ENCODE data around the gene WIPF1.
A peak's percentile ranks its signal among the peaks of the same experiment; 100 is the strongest.

The WIPF1 gene

DNA sequence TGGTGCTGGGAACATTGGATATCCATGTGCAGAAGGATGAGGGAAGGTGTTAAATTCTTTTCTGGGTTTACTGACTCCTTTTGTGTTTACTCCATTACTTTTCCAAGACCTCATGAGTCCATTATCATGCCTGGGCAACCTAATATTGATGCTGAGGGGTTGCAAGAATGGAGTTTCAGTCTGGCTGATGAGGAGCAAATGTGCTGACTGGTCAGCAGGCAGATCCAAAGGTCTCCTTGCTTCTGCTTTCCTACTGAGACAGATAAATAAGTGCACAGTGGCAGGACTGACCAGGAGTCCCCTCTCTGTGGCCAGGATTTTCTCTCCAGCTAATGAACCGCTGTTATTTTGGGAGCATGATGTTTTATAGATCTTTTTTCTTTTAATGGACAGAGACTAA, 43.6 kb upstream of the WIPF1 start:
- Histone ChIP-seq H3K27ac (ENCODE audit: low read length, poor library complexity, severe bottlenecking) (no peak overlapping the region), H2BK120ac (ENCODE audit: low read depth, low read length) (no peak overlapping the region), H3K4me1 (ENCODE audit: control insufficient read depth, insufficient read depth, low read depth, low read length) (no peaks in the 10 kb centered on the region), H3K4me3 (ENCODE audit: insufficient read depth in 1 of 2, low read depth in 1 of 2, low read length in 2 of 2) (no peak overlapping the region), H3K4ac (ENCODE audit: low read depth in 1 of 2, low read length in 2 of 2) (no peak overlapping the region), H2BK5ac (ENCODE audit: low read depth, low read length, poor library complexity, severe bottlenecking) (no peak overlapping the region), H3K79me1 (replicated peaks; ENCODE audit: low read length, poor library complexity, severe bottlenecking) (peaks cover 11% of the 10 kb centered on the region), H3K9me3 (ENCODE audit: control insufficient read depth, low read length) (no peaks in the 10 kb centered on the region), H4K8ac (ENCODE audit: low read length) (no peak overlapping the region), H2BK12ac (ENCODE audit: low read length in 2 of 2) (no peak overlapping the region), H2AFZ (ENCODE audit: low read depth, low read length) (no peak overlapping the region), H3K18ac (ENCODE audit: low read depth in 1 of 2, low read length in 2 of 2) (no peak overlapping the region), H2BK15ac (ENCODE audit: low read depth, poor library complexity, severe bottlenecking) (no peak overlapping the region), H3K9ac (ENCODE audit: low read length) (no peak overlapping the region), H3K4me2 (ENCODE audit: low read length, poor library complexity, severe bottlenecking) (no peak overlapping the region), H3K23ac (ENCODE audit: low read length in 2 of 2) (no peak overlapping the region), H3K27me3 (ENCODE audit: control insufficient read depth in 1 of 2, insufficient read depth in 1 of 2, low read length in 2 of 2) (no peaks in the 10 kb centered on the region), H4K91ac (ENCODE audit: low read length) (no peak overlapping the region), H3K14ac (ENCODE audit: low read length in 2 of 2) (no peak overlapping the region), H3K36me3 (ENCODE audit: control insufficient read depth in 1 of 2, insufficient read depth in 2 of 2, low read depth in 1 of 2, low read length in 2 of 2) (peaks cover 0 to 3% of the 10 kb centered on the region in 2 experiments), H2AK5ac (ENCODE audit: low read length, severe bottlenecking) (no peak overlapping the region)
- DNase-seq, result no peak
- WGBS, result no CpG with 5 or more reads among the region's 1 CpG

GRCh38 chr2:174636987-174637386, 39.4 kb upstream of the WIPF1 start:
- Histone ChIP-seq H3K9ac (ENCODE audit: low read length) (no peak overlapping the region), H4K91ac (ENCODE audit: low read length) (no peak overlapping the region), H3K36me3 (ENCODE audit: control insufficient read depth in 1 of 2, insufficient read depth in 2 of 2, low read depth in 1 of 2, low read length in 2 of 2) (peaks cover 2 to 3% of the 10 kb centered on the region in 2 experiments), H3K27ac (ENCODE audit: low read length, poor library complexity, severe bottlenecking) (no peak overlapping the region), H2AFZ (ENCODE audit: low read depth, low read length) (no peak overlapping the region), H2AK5ac (ENCODE audit: low read length, severe bottlenecking) (no peak overlapping the region), H3K9me3 (ENCODE audit: control insufficient read depth, low read length) (no peaks in the 10 kb centered on the region), H2BK5ac (ENCODE audit: low read depth, low read length, poor library complexity, severe bottlenecking) (no peak overlapping the region), H3K79me1 (replicated peaks; ENCODE audit: low read length, poor library complexity, severe bottlenecking) (peaks cover 15% of the 10 kb centered on the region), H3K23ac (ENCODE audit: low read length in 2 of 2) (no peak overlapping the region), H3K4me3 (ENCODE audit: insufficient read depth in 1 of 2, low read depth in 1 of 2, low read length in 2 of 2) (no peak overlapping the region), H2BK12ac (ENCODE audit: low read length in 2 of 2) (no peak overlapping the region), H2BK15ac (ENCODE audit: low read depth, poor library complexity, severe bottlenecking) (no peak overlapping the region), H2BK120ac (ENCODE audit: low read depth, low read length) (no peak overlapping the region), H3K4me2 (ENCODE audit: low read length, poor library complexity, severe bottlenecking) (no peak overlapping the region), H3K18ac (ENCODE audit: low read depth in 1 of 2, low read length in 2 of 2) (no peak overlapping the region), H3K4ac (ENCODE audit: low read depth in 1 of 2, low read length in 2 of 2) (no peak overlapping the region), H3K4me1 (ENCODE audit: control insufficient read depth, insufficient read depth, low read depth, low read length) (peaks cover 9% of the 10 kb centered on the region), H3K27me3 (ENCODE audit: control insufficient read depth in 1 of 2, insufficient read depth in 1 of 2, low read length in 2 of 2) (no peaks in the 10 kb centered on the region), H3K14ac (ENCODE audit: low read length in 2 of 2) (no peak overlapping the region), H4K8ac (ENCODE audit: low read length) (no peak overlapping the region)
- WGBS, result 96% methylated on average over 1 of the region's 1 CpG
- DNase-seq, result no peak

GRCh38 chr2:174635776-174636404, 38.3 kb upstream of the WIPF1 start:
- Histone ChIP-seq H3K27me3 (ENCODE audit: control insufficient read depth in 1 of 2, insufficient read depth in 1 of 2, low read length in 2 of 2) (no peaks in the 10 kb centered on the region), H3K4me3 (ENCODE audit: insufficient read depth in 1 of 2, low read depth in 1 of 2, low read length in 2 of 2) (no peak overlapping the region), H2AFZ (ENCODE audit: low read depth, low read length) (no peak overlapping the region), H2BK12ac (ENCODE audit: low read length in 2 of 2) (no peak overlapping the region), H3K36me3 (ENCODE audit: control insufficient read depth in 1 of 2, insufficient read depth in 2 of 2, low read depth in 1 of 2, low read length in 2 of 2) (peaks cover 0 to 2% of the 10 kb centered on the region in 2 experiments), H3K4me2 (ENCODE audit: low read length, poor library complexity, severe bottlenecking) (no peak overlapping the region), H3K23ac (ENCODE audit: low read length in 2 of 2) (no peak overlapping the region), H3K79me1 (replicated peaks; ENCODE audit: low read length, poor library complexity, severe bottlenecking) (peaks cover 11% of the 10 kb centered on the region), H3K9ac (ENCODE audit: low read length) (peak overlapping the region; percentile 46), H2BK15ac (ENCODE audit: low read depth, poor library complexity, severe bottlenecking) (no peak overlapping the region), H3K14ac (ENCODE audit: low read length in 2 of 2) (no peak overlapping the region), H3K4ac (ENCODE audit: low read depth in 1 of 2, low read length in 2 of 2) (no peak overlapping the region), H3K18ac (ENCODE audit: low read depth in 1 of 2, low read length in 2 of 2) (no peak overlapping the region), H4K91ac (ENCODE audit: low read length) (no peak overlapping the region), H3K27ac (ENCODE audit: low read length, poor library complexity, severe bottlenecking) (no peak overlapping the region), H2AK5ac (ENCODE audit: low read length, severe bottlenecking) (no peak overlapping the region), H3K9me3 (ENCODE audit: control insufficient read depth, low read length) (no peaks in the 10 kb centered on the region), H2BK120ac (ENCODE audit: low read depth, low read length) (no peak overlapping the region), H3K4me1 (ENCODE audit: control insufficient read depth, insufficient read depth, low read depth, low read length) (peaks cover 9% of the 10 kb centered on the region), H2BK5ac (ENCODE audit: low read depth, low read length, poor library complexity, severe bottlenecking) (no peak overlapping the region), H4K8ac (ENCODE audit: low read length) (no peak overlapping the region)
- no peak for DNase-seq
- 100% methylated on average over 2 of the region's 3 CpGs for WGBS

- WGBS, result 95% methylated on average over 3 of the region's 3 CpGs
- Histone ChIP-seq H2BK12ac (ENCODE audit: low read length in 2 of 2) (peak overlapping the region; percentile 18 to 83), H2BK15ac (ENCODE audit: low read depth, poor library complexity, severe bottlenecking) (peak overlapping the region; percentile 60), H3K27me3 (ENCODE audit: control insufficient read depth in 1 of 2, insufficient read depth in 1 of 2, low read length in 2 of 2) (no peaks in the 10 kb centered on the region), H2AK5ac (ENCODE audit: low read length, severe bottlenecking) (peak overlapping the region; percentile 79), H2BK5ac (ENCODE audit: low read depth, low read length, poor library complexity, severe bottlenecking) (no peak overlapping the region), H3K4me2 (ENCODE audit: low read length, poor library complexity, severe bottlenecking) (no peak overlapping the region), H2BK120ac (ENCODE audit: low read depth, low read length) (no peak overlapping the region), H3K14ac (ENCODE audit: low read length in 2 of 2) (peak overlapping the region in 1 of 2 experiments; percentile 4), H3K4me1 (ENCODE audit: control insufficient read depth, insufficient read depth, low read depth, low read length) (peaks cover 9% of the 10 kb centered on the region), H4K91ac (ENCODE audit: low read length) (peak overlapping the region; percentile 76), H3K9ac (ENCODE audit: low read length) (peak overlapping the region; percentile 88), H4K8ac (ENCODE audit: low read length) (peak overlapping the region; percentile 83), H3K18ac (ENCODE audit: low read depth in 1 of 2, low read length in 2 of 2) (peak overlapping the region; percentile 2 to 59), H3K27ac (ENCODE audit: low read length, poor library complexity, severe bottlenecking) (no peak overlapping the region), H2AFZ (ENCODE audit: low read depth, low read length) (no peak overlapping the region), H3K9me3 (ENCODE audit: control insufficient read depth, low read length) (no peaks in the 10 kb centered on the region), H3K4me3 (ENCODE audit: insufficient read depth in 1 of 2, low read depth in 1 of 2, low read length in 2 of 2) (no peak overlapping the region), H3K4ac (ENCODE audit: low read depth in 1 of 2, low read length in 2 of 2) (peak overlapping the region; percentile 43 to 72), H3K79me1 (replicated peaks; ENCODE audit: low read length, poor library complexity, severe bottlenecking) (peaks cover 11% of the 10 kb centered on the region), H3K23ac (ENCODE audit: low read length in 2 of 2) (no peak overlapping the region), H3K36me3 (ENCODE audit: control insufficient read depth in 1 of 2, insufficient read depth in 2 of 2, low read depth in 1 of 2, low read length in 2 of 2) (peaks cover 0 to 2% of the 10 kb centered on the region in 2 experiments)
- no peak for DNase-seq
Measured at GRCh38 chr2:174635015-174635593, 37.5 kb upstream of the WIPF1 start.
